ENCODE measurements around the gene BSN. TPM values are rescaled to one million over a fixed set of nuclear protein-coding genes. Genes with fewer than 3 reads are reported as not detected.

Gene BSN
- total RNA-seq, 1 donor from 2014 or later, result not detected

DNA sequence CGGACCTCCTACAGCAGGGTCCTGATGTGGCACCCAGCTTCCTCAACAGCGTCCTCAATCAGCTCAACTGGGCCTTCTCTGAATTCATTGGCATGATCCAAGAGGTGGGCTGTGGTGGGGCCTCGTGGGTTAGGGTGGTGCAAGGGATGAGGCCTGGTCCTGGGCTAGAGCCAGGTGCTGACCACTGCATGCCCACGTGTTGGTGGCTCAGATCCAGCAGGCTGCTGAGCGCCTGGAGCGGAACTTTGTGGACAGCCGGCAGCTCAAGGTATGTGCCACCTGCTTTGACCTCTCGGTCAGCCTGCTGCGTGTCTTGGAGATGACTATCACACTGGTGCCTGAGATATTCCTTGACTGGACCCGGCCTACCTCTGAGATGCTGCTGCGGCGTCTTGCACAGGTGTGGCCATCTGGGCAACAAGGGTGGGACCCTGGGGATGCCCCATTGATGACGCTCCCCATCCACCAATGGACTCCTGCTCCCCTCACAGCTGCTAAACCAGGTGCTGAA is 161.4 kb downstream of the BSN start:
- Histone ChIP-seq H3K36me3 (ENCODE audit: control insufficient read depth, insufficient read depth, low read length) (peaks cover 8% of the 10 kb centered on the region), H3K4me3 (ENCODE audit: low read depth, low read length) (no peak overlapping the region), H3K27me3 (ENCODE audit: control insufficient read depth, insufficient read depth, low read length) (no peaks in the 10 kb centered on the region)
- TF ChIP-seq, protein P1, sequence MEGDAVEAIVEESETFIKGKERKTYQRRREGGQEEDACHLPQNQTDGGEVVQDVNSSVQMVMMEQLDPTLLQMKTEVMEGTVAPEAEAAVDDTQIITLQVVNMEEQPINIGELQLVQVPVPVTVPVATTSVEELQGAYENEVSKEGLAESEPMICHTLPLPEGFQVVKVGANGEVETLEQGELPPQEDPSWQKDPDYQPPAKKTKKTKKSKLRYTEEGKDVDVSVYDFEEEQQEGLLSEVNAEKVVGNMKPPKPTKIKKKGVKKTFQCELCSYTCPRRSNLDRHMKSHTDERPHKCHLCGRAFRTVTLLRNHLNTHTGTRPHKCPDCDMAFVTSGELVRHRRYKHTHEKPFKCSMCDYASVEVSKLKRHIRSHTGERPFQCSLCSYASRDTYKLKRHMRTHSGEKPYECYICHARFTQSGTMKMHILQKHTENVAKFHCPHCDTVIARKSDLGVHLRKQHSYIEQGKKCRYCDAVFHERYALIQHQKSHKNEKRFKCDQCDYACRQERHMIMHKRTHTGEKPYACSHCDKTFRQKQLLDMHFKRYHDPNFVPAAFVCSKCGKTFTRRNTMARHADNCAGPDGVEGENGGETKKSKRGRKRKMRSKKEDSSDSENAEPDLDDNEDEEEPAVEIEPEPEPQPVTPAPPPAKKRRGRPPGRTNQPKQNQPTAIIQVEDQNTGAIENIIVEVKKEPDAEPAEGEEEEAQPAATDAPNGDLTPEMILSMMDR (IDR thresholded peaks at IDR 0.05; ENCODE audit: insufficient read depth, low read length, severe bottlenecking), result no peak
- DNase-seq (ENCODE audit: low read depth) (no peak), FAIRE-seq (no peak)

DNA sequence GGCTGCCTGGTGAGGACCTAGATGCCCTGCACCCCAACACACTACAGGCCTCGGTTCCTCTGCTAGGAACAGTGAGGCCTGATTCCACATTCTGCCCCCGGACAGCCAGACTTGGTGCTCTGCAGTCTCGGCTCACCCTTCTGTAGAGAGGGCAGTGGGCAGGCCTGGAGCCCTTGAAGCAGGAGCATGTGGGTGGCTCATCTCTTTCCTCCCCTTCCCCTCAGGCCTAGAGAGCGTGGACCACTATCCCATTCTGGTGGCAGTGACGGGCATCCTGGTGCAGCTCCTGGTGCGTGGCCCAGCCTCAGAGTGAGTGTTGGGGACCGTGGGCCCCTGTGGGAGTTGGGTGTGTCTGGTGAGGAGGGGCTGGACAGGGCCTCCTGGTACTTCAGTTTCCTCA is 161.9 kb downstream of the BSN start:
- FAIRE-seq, result peak; percentile 84
- no peak for DNase-seq (ENCODE audit: low read depth)
- Histone ChIP-seq H3K36me3 (ENCODE audit: control insufficient read depth, insufficient read depth, low read length) (peaks cover 9% of the 10 kb centered on the region), H3K4me3 (ENCODE audit: low read depth, low read length) (no peak overlapping the region), H3K27me3 (ENCODE audit: control insufficient read depth, insufficient read depth, low read length) (no peaks in the 10 kb centered on the region)
- TF ChIP-seq, protein P1 (IDR thresholded peaks at IDR 0.05; ENCODE audit: insufficient read depth, low read length, severe bottlenecking), result no peak

DNA sequence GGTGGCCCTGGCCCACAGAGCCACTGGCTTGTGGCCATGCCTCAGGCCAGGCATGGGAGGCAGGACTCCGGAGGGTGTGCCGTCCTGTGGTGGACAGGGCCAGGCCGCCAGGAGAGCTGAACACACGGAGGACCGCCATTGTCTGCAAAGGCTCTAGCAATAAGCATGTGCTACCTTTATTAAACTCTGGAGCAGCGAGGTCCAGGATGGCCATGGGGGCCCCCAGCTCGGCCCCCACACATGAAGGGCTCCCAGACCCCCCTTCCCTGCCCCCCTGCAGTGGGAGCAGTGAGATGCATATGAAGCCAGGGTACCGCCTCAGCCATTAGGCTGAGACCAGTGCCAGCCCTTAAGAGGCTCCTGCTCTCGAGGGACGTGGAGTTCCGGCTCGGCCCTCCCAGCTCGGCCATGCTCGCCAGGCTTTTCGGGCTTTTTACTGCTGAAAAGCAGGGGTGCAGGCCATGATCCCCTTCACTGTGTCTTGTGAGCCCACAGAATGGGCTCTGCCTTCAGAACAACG is 162.5 kb downstream of the BSN start:
- Histone ChIP-seq H3K27me3 (ENCODE audit: control insufficient read depth, insufficient read depth, low read length) (no peaks in the 10 kb centered on the region), H3K36me3 (ENCODE audit: control insufficient read depth, insufficient read depth, low read length) (peaks cover 14% of the 10 kb centered on the region), H3K4me3 (ENCODE audit: low read depth, low read length) (no peak overlapping the region)
- DNase-seq (ENCODE audit: low read depth) (no peak), FAIRE-seq (no peak)
- TF ChIP-seq, protein P1 (IDR thresholded peaks at IDR 0.05; ENCODE audit: insufficient read depth, low read length, severe bottlenecking), result no peak

DNA sequence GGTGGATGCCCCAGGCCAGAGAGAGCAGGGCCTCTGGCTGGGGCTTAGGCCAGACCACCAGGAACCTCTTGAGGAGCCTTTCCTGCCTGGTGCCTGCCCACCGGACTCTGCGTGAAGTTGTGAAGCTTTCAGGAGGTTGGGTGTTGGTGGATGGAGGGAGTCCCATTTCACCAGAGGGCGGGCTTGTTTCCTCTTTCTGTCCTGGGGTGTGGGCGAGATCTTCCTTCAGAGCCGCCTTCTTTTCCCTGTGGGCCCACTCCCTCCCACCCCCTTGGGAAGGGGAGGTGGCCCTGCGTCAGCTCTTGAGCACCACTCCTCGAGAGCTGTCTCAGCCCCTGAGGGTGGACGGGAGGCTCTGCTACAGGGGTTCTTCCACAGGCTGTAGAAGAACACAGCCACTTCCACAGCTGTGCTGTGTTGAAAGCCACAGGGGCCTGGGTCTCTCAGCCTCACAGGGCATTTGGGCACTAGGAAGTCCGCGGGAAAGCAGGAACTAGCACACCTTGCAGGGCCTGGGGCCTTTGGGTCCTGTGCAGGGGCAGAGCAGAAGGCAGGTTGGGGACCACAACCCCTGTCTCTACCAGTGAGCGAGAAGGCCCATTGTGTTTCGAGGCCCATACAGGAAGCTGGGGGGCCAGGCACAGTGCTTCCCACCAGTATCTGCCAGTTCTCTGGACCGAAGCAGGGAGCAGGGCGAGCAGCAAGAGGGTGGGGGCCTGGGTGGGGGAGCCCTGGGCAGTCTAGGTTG is 163.1 kb downstream of the BSN start:
- TF ChIP-seq, protein P1 (IDR thresholded peaks at IDR 0.05; ENCODE audit: insufficient read depth, low read length, severe bottlenecking), result no peak
- Histone ChIP-seq H3K4me3 (ENCODE audit: low read depth, low read length) (no peak overlapping the region), H3K36me3 (ENCODE audit: control insufficient read depth, insufficient read depth, low read length) (peaks cover 20% of the 10 kb centered on the region), H3K27me3 (ENCODE audit: control insufficient read depth, insufficient read depth, low read length) (no peaks in the 10 kb centered on the region)
- DNase-seq (ENCODE audit: low read depth), result no peak
- no peak for FAIRE-seq

- TF ChIP-seq, protein P1 (IDR thresholded peaks at IDR 0.05; ENCODE audit: insufficient read depth, low read length, severe bottlenecking), result no peak
- no peaks in the 10 kb centered on the region for H3K27me3 ChIP-seq (ENCODE audit: control insufficient read depth, insufficient read depth, low read length)
- FAIRE-seq (no peak), DNase-seq (ENCODE audit: low read depth) (peak; percentile 14)
- peaks cover 22% of the 10 kb centered on the region for H3K36me3 ChIP-seq (ENCODE audit: control insufficient read depth, insufficient read depth, low read length)
- H3K4me3 ChIP-seq (ENCODE audit: low read depth, low read length), result no peak overlapping the region
These were observed 163.9 kb downstream of the BSN start for GRCh38 chr3:49717959-49718857.
